Activated CD4-positive, alpha-beta T cell treated with anti-CD3 and anti-CD28 coated beads, Interleukin-2, amount 50 U/mL, for 1 hour (primary cell): ENCODE measurements around the gene AGGF1.
"Not testable (repeated sequence)": the region's sequence is repeated elsewhere in the genome, so short reads cannot be mapped to it uniquely, and the experiment has no call there.

Experiments
- DNase-seq: peaks from one replicate; pipeline ENCODE4 v3.0.0-alpha.2; 2020

The AGGF1 gene

DNA sequence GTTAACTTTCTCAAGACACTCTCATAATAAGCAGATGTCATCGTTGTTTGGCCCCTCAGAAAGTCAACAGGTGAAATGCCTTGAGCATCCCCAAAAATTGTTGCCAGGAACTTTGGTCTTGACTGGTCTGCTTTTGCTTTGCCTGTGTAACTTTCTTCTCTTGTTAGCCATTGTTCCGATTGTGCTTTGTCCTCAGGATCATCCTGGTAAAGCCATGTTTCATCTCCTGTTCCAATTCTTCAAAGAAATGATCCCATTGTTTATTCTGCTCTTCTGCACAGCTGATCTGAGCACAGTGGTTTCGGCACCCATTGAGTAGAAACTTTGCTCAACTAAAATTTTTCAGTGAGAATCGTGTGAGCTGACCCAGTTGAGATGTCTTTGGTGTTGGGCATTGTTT, 65.0 kb downstream of the AGGF1 start:
- no peak for DNase-seq

DNA sequence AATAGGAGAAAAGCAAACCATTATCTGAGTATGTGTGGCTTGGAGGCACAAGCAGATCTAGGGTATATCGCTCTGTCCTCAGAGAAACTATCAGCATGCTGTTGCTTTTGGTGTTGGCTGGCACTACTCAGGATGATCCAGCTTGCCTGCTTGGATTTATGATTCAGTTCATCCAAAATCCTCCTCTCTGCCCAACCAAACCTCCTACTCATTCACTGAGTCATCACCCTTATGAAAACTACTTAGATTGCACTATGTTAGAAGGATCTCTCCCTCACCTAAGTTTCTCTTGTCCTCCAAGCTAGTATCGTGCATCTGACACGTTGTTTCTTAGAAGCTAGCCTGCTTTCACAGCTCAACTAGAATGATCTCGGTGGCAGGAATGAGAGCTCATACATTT, 71.1 kb downstream of the AGGF1 start:
- DNase-seq, result no peak

DNA sequence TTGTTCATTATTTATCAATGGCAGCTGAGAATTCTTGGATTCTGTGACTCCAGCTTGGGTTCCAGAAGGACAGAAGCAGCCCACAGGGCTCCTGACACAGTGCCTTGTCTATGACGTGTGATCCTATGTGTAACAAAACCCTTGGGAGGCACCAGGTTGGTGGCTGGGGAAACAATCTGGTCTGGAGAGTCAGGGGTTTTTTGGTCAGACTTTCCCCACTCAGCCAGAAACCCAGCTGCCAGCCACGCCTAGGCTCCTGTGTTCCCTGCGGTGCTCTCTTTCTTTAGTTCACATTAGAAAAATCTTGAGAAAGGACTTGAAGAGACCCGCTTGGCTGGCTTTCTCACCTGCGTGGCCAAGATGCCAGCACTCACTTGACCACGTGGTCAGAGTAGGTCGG, 72.3 kb downstream of the AGGF1 start:
- no peak for DNase-seq

DNA sequence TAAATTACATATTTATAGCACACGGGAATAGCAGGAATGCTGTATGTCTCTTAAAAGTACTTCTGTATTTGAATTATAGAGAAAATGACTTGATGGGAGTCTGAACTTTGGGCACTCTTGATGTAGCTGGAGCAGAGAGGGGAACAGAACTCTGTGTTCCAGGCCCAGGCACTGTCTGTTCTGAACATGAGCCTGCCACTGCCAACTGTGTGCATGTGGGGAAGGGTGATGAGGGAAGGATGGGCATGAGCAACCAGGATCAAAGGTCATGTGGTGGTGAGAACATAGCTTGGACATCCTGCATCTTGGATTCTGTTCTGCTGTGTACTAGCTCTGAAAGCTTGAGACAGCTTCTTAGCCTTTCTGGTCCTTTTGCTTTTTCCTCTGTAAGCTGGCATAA, 73.3 kb downstream of the AGGF1 start:
- no peak for DNase-seq

DNA sequence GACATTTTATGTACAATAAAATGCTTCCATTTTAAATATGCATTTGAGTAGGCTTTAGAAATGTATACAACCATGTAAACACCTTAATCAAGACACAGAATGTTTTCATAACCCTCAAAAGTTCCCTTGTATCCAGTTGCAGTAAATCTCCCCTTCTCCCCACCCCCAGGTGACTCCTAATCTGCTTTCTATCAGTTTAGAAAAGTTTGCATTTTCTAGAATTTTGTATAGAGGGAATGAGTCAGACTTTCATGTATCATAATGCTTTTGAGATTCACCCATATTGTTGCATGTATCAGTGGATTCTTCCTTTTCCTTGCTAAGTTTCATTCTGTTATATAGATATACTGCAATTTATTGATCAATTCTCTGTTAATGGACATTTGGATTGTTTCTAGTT, 74.6 kb downstream of the AGGF1 start:
- DNase-seq, result no peak

DNA sequence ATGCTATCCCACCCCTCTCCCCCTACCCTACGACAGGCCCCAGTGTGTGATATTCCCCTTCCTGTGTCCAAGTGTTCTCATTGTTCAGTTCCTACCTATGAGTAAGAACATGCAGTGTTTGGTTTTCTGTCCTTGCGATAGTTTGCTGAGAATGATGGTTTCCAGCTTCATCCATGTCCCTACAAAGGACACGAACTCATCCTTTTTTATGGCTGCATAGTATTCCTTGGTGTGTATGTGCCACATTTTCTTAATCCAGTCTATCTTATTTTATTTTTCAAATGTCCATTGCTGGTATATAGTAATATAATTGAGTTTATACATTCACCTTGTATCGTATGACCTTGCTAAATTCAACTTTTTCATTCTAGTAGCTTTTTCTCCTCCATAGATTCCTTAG, 76.8 kb downstream of the AGGF1 start:
- not testable (repeated sequence) for DNase-seq
